OCI-LY7 (cell line): ENCODE results near the gene UBAC1.

ENCODE experiments used
- EZH2phosphoT487 ChIP-seq: fragments of 200-600 bp; sonication (generic); IDR thresholded peaks from 2 replicates; pipeline ENCODE4 v1.6.1; 2018; ENCODE audit warnings: low read depth, borderline replicate concordance, mild to moderate bottlenecking, mixed run types, antibody characterized with exemption, low read length, moderate library complexity, mixed read lengths
- TF ChIP-seq, protein P1 (sequence below): fragments of 200-600 bp; sonication (generic); conservative IDR thresholded peaks from 2 replicates; pipeline ENCODE4 v1.5.1; 2014; ENCODE audit warnings: mild to moderate bottlenecking, antibody characterized with exemption, low read length, moderate library complexity, mixed read lengths

DNA sequence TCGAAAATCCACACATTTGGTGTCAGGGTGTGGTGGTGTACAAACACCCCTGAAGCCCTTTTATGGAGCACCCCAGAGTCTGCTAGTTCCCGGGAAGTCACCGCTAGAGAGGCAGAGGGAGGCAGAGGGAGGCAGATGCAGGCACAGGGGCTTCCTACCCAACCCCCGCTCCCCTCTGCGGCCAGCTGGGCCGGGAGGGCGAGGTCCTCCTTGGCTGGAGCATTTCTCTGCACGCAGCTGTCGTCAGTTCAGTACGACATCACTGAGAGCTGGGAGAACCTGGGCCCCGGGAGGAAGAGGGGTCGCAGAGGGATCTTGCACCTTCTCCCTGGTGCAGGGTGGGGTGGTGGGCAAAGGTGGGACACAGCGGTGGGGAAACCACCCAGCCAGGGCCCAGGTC, 15.8 kb upstream of the UBAC1 start:
- TF ChIP-seq, protein P1, sequence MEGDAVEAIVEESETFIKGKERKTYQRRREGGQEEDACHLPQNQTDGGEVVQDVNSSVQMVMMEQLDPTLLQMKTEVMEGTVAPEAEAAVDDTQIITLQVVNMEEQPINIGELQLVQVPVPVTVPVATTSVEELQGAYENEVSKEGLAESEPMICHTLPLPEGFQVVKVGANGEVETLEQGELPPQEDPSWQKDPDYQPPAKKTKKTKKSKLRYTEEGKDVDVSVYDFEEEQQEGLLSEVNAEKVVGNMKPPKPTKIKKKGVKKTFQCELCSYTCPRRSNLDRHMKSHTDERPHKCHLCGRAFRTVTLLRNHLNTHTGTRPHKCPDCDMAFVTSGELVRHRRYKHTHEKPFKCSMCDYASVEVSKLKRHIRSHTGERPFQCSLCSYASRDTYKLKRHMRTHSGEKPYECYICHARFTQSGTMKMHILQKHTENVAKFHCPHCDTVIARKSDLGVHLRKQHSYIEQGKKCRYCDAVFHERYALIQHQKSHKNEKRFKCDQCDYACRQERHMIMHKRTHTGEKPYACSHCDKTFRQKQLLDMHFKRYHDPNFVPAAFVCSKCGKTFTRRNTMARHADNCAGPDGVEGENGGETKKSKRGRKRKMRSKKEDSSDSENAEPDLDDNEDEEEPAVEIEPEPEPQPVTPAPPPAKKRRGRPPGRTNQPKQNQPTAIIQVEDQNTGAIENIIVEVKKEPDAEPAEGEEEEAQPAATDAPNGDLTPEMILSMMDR: no peak
- TF ChIP-seq EZH2phosphoT487: no peak
